Liver (tissue), 9 donors: ENCODE results near the gene PTPRN2. TPM values are rescaled to one million over a fixed set of nuclear protein-coding genes. Genes with fewer than 3 reads are reported as not detected.

ENCODE experiments used
- DNase-seq: peaks from one replicate; pipeline ENCODE4 v3.0.0-alpha.2; 2017; ENCODE audit warnings: low spot score
- H3K27ac ChIP-seq, 2 donors: one replicate each; pipeline ENCODE4 v1.7.0; 2013; ENCODE audit warnings: inconsistent platforms in 2 of 2, low read length in 2 of 2, control low read depth in 1 of 2, low read depth in 1 of 2, mild to moderate bottlenecking in 1 of 2
- H3K27me3 ChIP-seq, 4 donors: one replicate each; pipeline versions ENCODE4 v1.6.1 to v1.7.0; 2013; ENCODE audit warnings: low read length in 3 of 4, inconsistent platforms in 1 of 4, mild to moderate bottlenecking in 1 of 4, moderate library complexity in 1 of 4; ENCODE audit not compliant: control insufficient read depth in 4 of 4, insufficient read depth in 4 of 4
- H3K36me3 ChIP-seq, 4 donors: one replicate each; pipeline versions ENCODE4 v1.6.1 to v1.7.0; 2013; ENCODE audit warnings: low read length in 3 of 4, mild to moderate bottlenecking in 3 of 4, low read depth in 1 of 4, moderate library complexity in 1 of 4; ENCODE audit not compliant: control insufficient read depth in 4 of 4, insufficient read depth in 3 of 4
- H3K4me1 ChIP-seq, 4 donors: one replicate each; pipeline versions ENCODE4 v1.6.1 to v1.7.0; 2013; ENCODE audit warnings: low read length in 3 of 4, mild to moderate bottlenecking in 3 of 4, moderate library complexity in 1 of 4; ENCODE audit not compliant: control insufficient read depth in 4 of 4, insufficient read depth in 4 of 4
- H3K4me3 ChIP-seq, 3 donors: one replicate each; pipeline versions ENCODE4 v1.6.1 to v1.7.0; 2013; ENCODE audit warnings: low read length in 3 of 3, control low read depth in 1 of 3, low read depth in 1 of 3, mild to moderate bottlenecking in 1 of 3
- H3K9ac ChIP-seq, 2 donors: one replicate each; pipeline ENCODE4 v1.7.0; 2013; ENCODE audit warnings: low read length in 2 of 2, mild to moderate bottlenecking in 2 of 2, moderate library complexity in 2 of 2, control low read depth in 1 of 2, low read depth in 1 of 2
- H3K9me3 ChIP-seq, 4 donors: one replicate each; pipeline versions ENCODE4 v1.6.1 to v1.7.0; 2013; ENCODE audit warnings: low read length in 3 of 4; ENCODE audit not compliant: control insufficient read depth in 4 of 4
- CTCF ChIP-seq: fragments of 150-350 bp; IDR thresholded peaks from 2 replicates; pipeline ENCODE4 v1.5.1; 2017; ENCODE audit warnings: improper control_type of control experiment, low read depth, low read length; ENCODE audit not compliant: missing input control
- EGR1 ChIP-seq, 2 donors: IDR thresholded peaks; 2 replicates each; pipeline ENCODE4 v1.6.1; 2016 to 2018; ENCODE audit warnings: antibody characterized with exemption in 2 of 2, low read depth in 2 of 2
- FOXA1 ChIP-seq: IDR thresholded peaks from 2 replicates; pipeline ENCODE4 v1.6.1; 2016; ENCODE audit warnings: antibody characterized with exemption
- FOXA2 ChIP-seq: IDR thresholded peaks from 2 replicates; pipeline ENCODE4 v1.6.1; 2016; ENCODE audit warnings: antibody characterized with exemption
- GABPA ChIP-seq, 2 donors: IDR thresholded peaks in 1 of 2; conservative IDR thresholded peaks in 1 of 2; 2 replicates each; pipeline ENCODE4 v1.6.1; 2016; ENCODE audit warnings: antibody characterized with exemption in 2 of 2, mild to moderate bottlenecking in 1 of 2, moderate library complexity in 1 of 2
- HNF4A ChIP-seq, 2 donors: conservative IDR thresholded peaks; 2 replicates each; pipeline ENCODE4 v1.6.1; 2016; ENCODE audit warnings: antibody characterized with exemption in 2 of 2, mild to moderate bottlenecking in 2 of 2
- HNF4G ChIP-seq: IDR thresholded peaks from 2 replicates; pipeline ENCODE4 v1.6.1; 2016; ENCODE audit warnings: antibody characterized with exemption
- JUND ChIP-seq, 2 donors: IDR thresholded peaks; 2 replicates each; pipeline ENCODE4 v1.6.1; 2016; ENCODE audit warnings: antibody characterized with exemption in 2 of 2
- NR2F2 ChIP-seq: IDR thresholded peaks from 2 replicates; pipeline ENCODE4 v1.6.1; 2016; ENCODE audit warnings: antibody characterized with exemption
- RAD21 ChIP-seq, 2 donors: IDR thresholded peaks; 2 replicates each; pipeline ENCODE4 v1.6.1; 2016; ENCODE audit warnings: antibody characterized with exemption in 2 of 2, mild to moderate bottlenecking in 2 of 2
- RXRA ChIP-seq, 2 donors: IDR thresholded peaks; 2 replicates each; pipeline ENCODE4 v1.6.1; 2017 to 2018; ENCODE audit warnings: antibody characterized with exemption in 2 of 2, mild to moderate bottlenecking in 1 of 2
- SP1 ChIP-seq: IDR thresholded peaks from 2 replicates; pipeline ENCODE4 v1.6.1; 2018; ENCODE audit warnings: antibody characterized with exemption, mild to moderate bottlenecking
- TAF1 ChIP-seq: conservative IDR thresholded peaks from 2 replicates; pipeline ENCODE4 v1.6.1; 2016; ENCODE audit warnings: antibody characterized with exemption, mild to moderate bottlenecking
- YY1 ChIP-seq: IDR thresholded peaks from 2 replicates; pipeline ENCODE4 v1.6.1; 2016; ENCODE audit warnings: antibody characterized with exemption, mild to moderate bottlenecking
- ZBTB33 ChIP-seq: IDR thresholded peaks from 2 replicates; pipeline ENCODE4 v1.6.1; 2016; ENCODE audit warnings: antibody characterized with exemption
- WGBS: extraction: QIAGEN DNeasy Blood & Tissue Kit; methylation state at CpG from one replicate; pipeline ENCODE4 v1.1.7; 2013; 5-methylcytosine and 5-hydroxymethylcytosine counted together
- polyA plus RNA-seq, 2 donors: library from polyadenylated mRNA; stranded (reverse) in 1 of 2; unstranded in 1 of 2; fragments of 200-250 nt in 1 of 2; fragments of >200 nt in 1 of 2; fragmentation: Nextera tagmentation in 1 of 2; extraction: Ambion mirVana in 1 of 2; gene quantifications; one replicate each; pipeline versions ENCODE4 v1.2.1 to v1.2.3, GENCODE V29; 2013 to 2015
- total RNA-seq, 2 donors: library from RNA; depleted of rRNA; stranded (reverse); fragments of >200 nt; gene quantifications; one replicate each; pipeline ENCODE4 v1.2.3, GENCODE V29; 2014
- TF ChIP-seq, protein P1 (sequence below): IDR thresholded peaks from 2 replicates; pipeline ENCODE4 v1.6.1; 2016; ENCODE audit warnings: antibody characterized with exemption
- TF ChIP-seq, protein P2 (sequence below): IDR thresholded peaks from 2 replicates; pipeline ENCODE4 v1.6.1; 2016; ENCODE audit warnings: antibody characterized with exemption, mild to moderate bottlenecking
- TF ChIP-seq, protein P3 (sequence below): IDR thresholded peaks from 2 replicates; pipeline ENCODE4 v1.6.1; 2016; ENCODE audit warnings: antibody characterized with exemption
- donor health status: healthy.
- donor health status: healthy.
- donor health status: healthy.
- donor health status: healthy.
- donor health status: healthy.

PTPRN2 gene
- total and polyA plus RNA-seq, 4 donors = 0.75 to 1.9 (median 1.1) TPM

DNA sequence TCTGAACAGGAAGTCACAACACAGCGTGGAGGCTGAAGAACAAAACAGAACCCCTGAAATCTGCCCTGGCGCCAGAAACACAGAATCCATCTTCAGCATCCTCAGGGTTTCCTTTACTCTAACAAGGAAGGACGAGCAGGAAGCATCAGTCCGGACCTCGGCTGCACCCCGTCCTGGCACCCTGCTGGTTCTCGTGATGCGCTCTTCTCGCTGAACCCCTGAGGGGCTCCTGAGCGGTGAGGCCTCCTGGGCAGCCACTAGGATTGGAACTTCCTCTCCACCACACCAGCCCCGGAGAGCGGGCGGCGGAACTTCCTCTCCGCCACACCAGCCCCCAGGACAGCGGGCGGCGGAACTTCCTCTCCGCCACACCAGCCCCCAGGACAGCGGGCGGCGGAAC lies 461.9 kb downstream of the PTPRN2 start:
- Histone ChIP-seq H3K4me1 (no peaks in the 10 kb centered on the region), H3K27ac (no peak overlapping the region), H3K4me3 (no peak overlapping the region), H3K36me3 (no peaks in the 10 kb centered on the region), H3K9me3 (no peaks in the 10 kb centered on the region), H3K27me3 (no peaks in the 10 kb centered on the region), H3K9ac (no peak overlapping the region)
- TF ChIP-seq ZBTB33 (no peak), RXRA (IDR thresholded peaks at IDR 0.05) (no peak), YY1 (no peak), FOXA1 (no peak), SP1 (no peak), TAF1 (no peak), GABPA (IDR thresholded peaks at IDR 0.05 in 1 of 2, conservative IDR thresholded peaks at IDR 0.05 in 1 of 2) (no peak), RAD21 (IDR thresholded peaks at IDR 0.05) (no peak), JUND (IDR thresholded peaks at IDR 0.05) (no peak), HNF4A (conservative IDR thresholded peaks at IDR 0.05) (no peak), NR2F2 (no peak), EGR1 (IDR thresholded peaks at IDR 0.05; ENCODE audit: low read depth in 2 of 2) (no peak), CTCF (no peak), HNF4G (no peak), FOXA2 (no peak)
- TF ChIP-seq, protein P1, sequence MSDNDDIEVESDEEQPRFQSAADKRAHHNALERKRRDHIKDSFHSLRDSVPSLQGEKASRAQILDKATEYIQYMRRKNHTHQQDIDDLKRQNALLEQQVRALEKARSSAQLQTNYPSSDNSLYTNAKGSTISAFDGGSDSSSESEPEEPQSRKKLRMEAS = no peak
- TF ChIP-seq, protein P2, sequence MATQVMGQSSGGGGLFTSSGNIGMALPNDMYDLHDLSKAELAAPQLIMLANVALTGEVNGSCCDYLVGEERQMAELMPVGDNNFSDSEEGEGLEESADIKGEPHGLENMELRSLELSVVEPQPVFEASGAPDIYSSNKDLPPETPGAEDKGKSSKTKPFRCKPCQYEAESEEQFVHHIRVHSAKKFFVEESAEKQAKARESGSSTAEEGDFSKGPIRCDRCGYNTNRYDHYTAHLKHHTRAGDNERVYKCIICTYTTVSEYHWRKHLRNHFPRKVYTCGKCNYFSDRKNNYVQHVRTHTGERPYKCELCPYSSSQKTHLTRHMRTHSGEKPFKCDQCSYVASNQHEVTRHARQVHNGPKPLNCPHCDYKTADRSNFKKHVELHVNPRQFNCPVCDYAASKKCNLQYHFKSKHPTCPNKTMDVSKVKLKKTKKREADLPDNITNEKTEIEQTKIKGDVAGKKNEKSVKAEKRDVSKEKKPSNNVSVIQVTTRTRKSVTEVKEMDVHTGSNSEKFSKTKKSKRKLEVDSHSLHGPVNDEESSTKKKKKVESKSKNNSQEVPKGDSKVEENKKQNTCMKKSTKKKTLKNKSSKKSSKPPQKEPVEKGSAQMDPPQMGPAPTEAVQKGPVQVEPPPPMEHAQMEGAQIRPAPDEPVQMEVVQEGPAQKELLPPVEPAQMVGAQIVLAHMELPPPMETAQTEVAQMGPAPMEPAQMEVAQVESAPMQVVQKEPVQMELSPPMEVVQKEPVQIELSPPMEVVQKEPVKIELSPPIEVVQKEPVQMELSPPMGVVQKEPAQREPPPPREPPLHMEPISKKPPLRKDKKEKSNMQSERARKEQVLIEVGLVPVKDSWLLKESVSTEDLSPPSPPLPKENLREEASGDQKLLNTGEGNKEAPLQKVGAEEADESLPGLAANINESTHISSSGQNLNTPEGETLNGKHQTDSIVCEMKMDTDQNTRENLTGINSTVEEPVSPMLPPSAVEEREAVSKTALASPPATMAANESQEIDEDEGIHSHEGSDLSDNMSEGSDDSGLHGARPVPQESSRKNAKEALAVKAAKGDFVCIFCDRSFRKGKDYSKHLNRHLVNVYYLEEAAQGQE = no peak
- TF ChIP-seq, protein P3, sequence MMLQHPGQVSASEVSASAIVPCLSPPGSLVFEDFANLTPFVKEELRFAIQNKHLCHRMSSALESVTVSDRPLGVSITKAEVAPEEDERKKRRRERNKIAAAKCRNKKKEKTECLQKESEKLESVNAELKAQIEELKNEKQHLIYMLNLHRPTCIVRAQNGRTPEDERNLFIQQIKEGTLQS = no peak
- WGBS = 91% methylated on average over 17 of the region's 22 CpGs
- DNase-seq = no peak

GRCh38 chr7:158125091-158125490 lies 462.5 kb downstream of the PTPRN2 start:
- H3K36me3 ChIP-seq = no peaks in the 10 kb centered on the region
- 87% methylated on average over 17 of the region's 17 CpGs for WGBS
- no peak for TF ChIP-seq RAD21 (IDR thresholded peaks at IDR 0.05)
- TF ChIP-seq YY1 = no peak
- TF ChIP-seq GABPA (IDR thresholded peaks at IDR 0.05 in 1 of 2, conservative IDR thresholded peaks at IDR 0.05 in 1 of 2) = no peak
- TF ChIP-seq, protein P2 = no peak
- TF ChIP-seq, protein P3 = no peak
- no peak for TF ChIP-seq RXRA (IDR thresholded peaks at IDR 0.05)
- no peak for TF ChIP-seq EGR1 (IDR thresholded peaks at IDR 0.05; ENCODE audit: low read depth in 2 of 2)
- TF ChIP-seq TAF1 = no peak
- no peak for TF ChIP-seq FOXA2
- TF ChIP-seq CTCF = no peak
- TF ChIP-seq HNF4G = no peak
- no peaks in the 10 kb centered on the region for H3K27me3 ChIP-seq
- H3K9me3 ChIP-seq = no peaks in the 10 kb centered on the region
- no peak overlapping the region for H3K27ac ChIP-seq
- H3K9ac ChIP-seq = no peak overlapping the region
- no peak overlapping the region for H3K4me3 ChIP-seq
- no peak for DNase-seq
- no peaks in the 10 kb centered on the region for H3K4me1 ChIP-seq
